Measurements from ENCODE around the gene SMIM14. TPM values are rescaled to one million over a fixed set of nuclear protein-coding genes. Genes with fewer than 3 reads are reported as not detected.
A peak's percentile ranks its signal among the peaks of the same experiment; 100 is the strongest.
"Not testable (repeated sequence)": the region's sequence is repeated elsewhere in the genome, so short reads cannot be mapped to it uniquely, and the experiment has no call there.

The SMIM14 gene
- polyA plus RNA-seq, 10 donors: 16.3 to 23.1 (median 20.1) TPM

DNA sequence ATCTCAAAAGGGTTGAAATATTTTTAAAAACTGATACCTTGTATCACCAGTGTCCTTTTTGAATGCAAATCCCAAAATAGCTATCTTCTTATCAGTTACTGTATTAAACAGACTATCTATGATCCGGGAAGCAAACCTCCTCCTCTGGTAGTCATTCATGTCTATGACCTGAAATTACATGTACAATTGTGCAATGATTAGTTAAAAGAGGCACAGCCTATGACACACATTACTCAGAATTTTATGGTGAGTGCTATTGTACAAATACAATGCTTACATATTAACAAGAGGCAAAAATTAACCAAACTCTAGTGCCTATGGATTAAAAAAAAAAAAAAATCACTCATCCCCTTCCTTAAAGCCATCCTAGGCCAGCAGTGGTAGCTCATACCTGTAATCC lies 133.1 kb downstream of the SMIM14 start:
- DNase-seq: no peak

DNA sequence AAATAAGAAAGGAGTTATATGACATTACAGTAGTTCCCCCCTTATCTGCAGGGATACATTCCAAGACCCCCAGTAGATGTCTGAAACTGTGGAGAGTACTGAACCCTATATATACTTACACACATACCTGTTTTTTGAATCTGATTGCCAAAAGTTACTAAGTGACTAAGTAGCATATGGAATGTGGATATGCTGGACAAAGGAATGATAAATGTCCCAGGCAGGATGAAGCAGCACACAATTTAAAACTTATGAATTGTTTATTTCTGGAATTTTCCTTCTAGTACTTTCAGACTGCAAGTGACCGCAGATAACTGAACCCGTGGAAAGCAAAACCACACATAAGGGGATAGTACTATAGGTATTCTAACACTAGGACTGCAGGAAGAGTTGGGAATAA lies 134.1 kb downstream of the SMIM14 start:
- no peak for DNase-seq

DNA sequence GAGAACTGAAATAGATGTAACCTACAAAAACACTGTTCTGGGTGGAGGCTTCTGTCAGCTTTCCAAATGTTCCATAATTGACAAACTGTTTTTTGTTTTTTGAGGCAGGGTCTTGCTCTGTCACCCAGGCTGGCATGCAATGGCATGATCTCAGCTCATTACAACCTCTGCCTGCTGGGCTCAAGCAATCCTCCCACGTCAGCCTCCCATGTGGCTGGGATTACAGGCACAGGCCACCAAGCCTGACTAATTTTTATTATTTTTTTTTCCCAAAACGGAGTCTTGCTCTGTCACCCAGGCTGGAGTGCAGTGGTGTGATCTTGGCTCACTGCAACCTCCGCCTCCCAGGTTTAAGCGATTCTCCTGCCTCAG lies 136.0 kb downstream of the SMIM14 start:
- not testable (repeated sequence) for DNase-seq

DNA sequence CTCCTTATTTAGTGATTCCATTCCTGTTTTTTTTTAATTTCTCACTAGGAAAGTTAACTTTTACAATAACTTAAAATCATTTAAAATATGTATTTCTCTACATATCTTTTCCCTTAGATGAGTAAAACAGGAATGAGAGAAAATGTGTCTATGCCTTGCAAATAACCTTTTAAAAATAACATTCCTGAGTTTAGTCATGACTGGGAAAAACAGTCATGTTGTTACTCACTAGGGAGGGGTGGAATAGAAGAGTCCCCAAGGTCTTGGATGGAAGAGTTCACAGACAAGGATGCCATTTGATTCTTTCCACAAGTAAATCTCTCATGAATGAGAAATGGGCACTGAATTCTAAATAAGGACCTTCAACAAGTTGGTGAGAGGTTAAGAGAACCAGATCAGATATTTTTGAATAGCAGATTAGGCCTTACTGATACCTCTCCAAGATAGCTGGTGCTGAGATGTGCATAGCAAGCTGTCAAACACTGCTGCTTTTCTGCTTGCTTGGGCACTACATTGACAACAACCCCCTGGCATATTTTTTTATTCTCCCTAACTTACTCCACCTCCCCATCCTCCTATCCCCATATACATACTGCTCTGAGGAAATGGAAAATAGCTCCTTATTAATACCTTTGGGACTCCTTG lies 136.5 kb downstream of the SMIM14 start:
- peak in 2 of 3 donors; percentile 8 to 69 for DNase-seq

DNA sequence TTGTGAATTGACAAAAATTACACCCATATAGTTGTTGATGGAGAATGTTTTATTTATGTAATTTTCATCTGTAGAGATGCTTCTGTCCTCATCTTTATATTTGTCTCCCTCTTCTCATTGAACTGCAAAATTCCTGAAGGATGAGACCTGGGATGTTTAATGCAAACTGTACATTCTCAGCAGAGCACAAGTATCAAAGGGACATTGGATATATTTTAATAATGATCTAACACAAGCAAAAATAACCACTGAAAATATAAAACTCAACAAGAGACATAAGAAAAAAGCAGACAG lies 140.0 kb downstream of the SMIM14 start:
- DNase-seq: no peak

DNA sequence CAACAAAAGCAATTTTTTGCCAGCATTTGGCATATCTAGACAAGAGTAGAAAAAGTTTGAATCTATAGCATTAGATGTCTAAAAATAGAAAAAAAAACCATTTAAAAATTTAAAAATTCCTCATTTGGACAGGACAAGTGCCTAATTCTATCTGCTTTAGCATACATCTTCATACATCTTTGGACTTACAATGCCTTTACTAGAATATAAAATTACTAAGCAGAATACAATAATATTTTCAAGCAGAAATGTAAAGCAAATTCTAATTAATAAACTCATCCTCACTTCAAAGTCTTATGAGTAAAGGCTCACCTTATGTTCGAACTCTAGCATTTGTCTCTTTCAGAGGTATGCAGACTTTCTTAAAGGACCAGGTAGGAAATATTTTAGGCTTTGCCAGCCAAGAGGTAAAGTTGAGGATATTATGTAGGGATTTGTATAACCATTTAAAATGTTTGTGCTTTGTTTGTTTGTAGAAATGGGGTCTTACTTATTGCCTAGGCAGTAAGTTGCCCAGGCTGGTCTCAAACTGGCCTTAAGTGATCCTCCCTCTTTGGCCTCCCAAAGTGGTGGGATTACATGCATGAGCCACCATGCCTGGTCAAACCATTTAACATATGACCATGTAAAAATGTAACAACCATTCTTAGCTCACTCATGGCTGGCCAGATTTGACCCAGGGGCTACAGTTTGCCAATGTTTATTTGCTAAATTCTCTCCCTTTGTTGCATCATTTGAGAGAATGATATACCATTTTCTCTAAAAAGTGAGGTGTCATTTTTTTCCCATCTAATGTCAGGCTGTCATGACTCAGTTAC lies 140.5 kb downstream of the SMIM14 start:
- DNase-seq: no peak

Other genes starting within 250 kb of the SMIM14 start
- gene KLB, start 231.9 kb downstream of the SMIM14 start, polyA plus RNA-seq (ENCODE audit: insufficient read length in 10 of 10): under 1 TPM; 0.05 to 0.13 (median 0.07) TPM
- gene RPL9, start 179.9 kb downstream of the SMIM14 start, polyA plus RNA-seq (ENCODE audit: insufficient read length in 10 of 10): 1,000 to 10,000 TPM; 1,117 to 3,684 (median 2,175) TPM
- gene LIAS, start 179.8 kb downstream of the SMIM14 start, polyA plus RNA-seq (ENCODE audit: insufficient read length in 10 of 10): 10 to 100 TPM; 16.2 to 33.7 (median 25.3) TPM
- gene UGDH, start 111.4 kb downstream of the SMIM14 start, polyA plus RNA-seq (ENCODE audit: insufficient read length in 10 of 10): 10 to 100 TPM; 38.7 to 66.1 (median 50.0) TPM
- 10 to 100 TPM; 43.8 to 58.9 (median 50.3) TPM for gene UBE2K, start 59.3 kb upstream of the SMIM14 start, polyA plus RNA-seq (ENCODE audit: insufficient read length in 10 of 10)

Data from muscle of back (tissue), 11 donors.